Left ventricle myocardium superior (tissue), 1 donor: ENCODE results near the gene MORC4. TPM values are rescaled to one million over a fixed set of nuclear protein-coding genes. Genes with fewer than 3 reads are reported as not detected.
A peak's percentile ranks its signal among the peaks of the same experiment; 100 is the strongest.

Experiments used
- ATAC-seq: fragments of 200-7000 bp; cut with Tn5 transposase; one replicate; pipeline ENCODE4 v1.9.1; 2020; ENCODE audit warnings: mild to moderate bottlenecking, moderate library complexity
- DNase-seq: peaks from one replicate; pipeline ENCODE4 v3.0.0-alpha.2; 2020
- intact Hi-C: fragments of 100-400 bp; cut with micrococcal nuclease; formaldehyde crosslinking; loops from one replicate; pipeline ENCODE4 v1.11.0; 2022
- total RNA-seq: library from RNA; stranded (reverse); fragmentation: NEBNext Ultra II Directional; extraction: Animal tissue kit (Norgen Biotek cat#: 25700); gene quantifications from one replicate; pipeline ENCODE4 v1.2.1, GENCODE V29; 2021
- donor health status: DM: no; HTN: yes; CAD: no; lungs with severe emphysema.

The MORC4 gene
- total RNA-seq, 1 donor from 2014 or later = 2.8 TPM

DNA sequence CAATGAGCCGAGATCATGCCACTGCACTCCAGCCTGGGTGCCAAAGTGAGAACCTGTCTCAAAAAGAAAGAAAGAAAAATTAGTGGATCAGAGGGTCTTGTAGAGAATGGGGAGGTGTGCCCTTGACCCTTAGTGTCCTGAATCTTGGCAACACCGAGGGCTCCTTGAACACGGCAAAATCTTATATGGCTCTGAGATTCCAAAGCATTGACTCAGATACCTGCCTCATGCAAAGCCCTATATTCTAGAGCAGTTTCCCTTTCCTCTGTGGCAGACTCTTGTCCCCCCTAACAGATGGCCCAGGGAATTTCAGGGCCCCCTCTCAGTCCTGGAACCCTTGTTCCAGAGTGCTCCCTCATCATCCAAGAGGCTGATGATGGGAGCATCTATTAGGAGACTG, 73.0 kb downstream of the MORC4 start:
- intact Hi-C loops = no loop called here
- ATAC-seq (no peak), DNase-seq (no peak)

GRCh38 chrX:106921637-106922036, 78.4 kb downstream of the MORC4 start:
- DNase-seq (no peak), ATAC-seq (no peak)
- intact Hi-C loops = no loop called here

- intact Hi-C loops = no loop called here
- DNase-seq (no peak), ATAC-seq (no peak)
Measured at GRCh38 chrX:106919932-106920452, 80.0 kb downstream of the MORC4 start, which contains the start of gene CLDN2. Gene CLDN2, plus strand, starts transcription at chrX:106920402. Its CDS starts 7,827 bp downstream, at chrX:106928229.

- ATAC-seq (no peak), DNase-seq (no peak)
- intact Hi-C loops = no loop called here
Measured at GRCh38 chrX:106917830-106918500, 82.0 kb downstream of the MORC4 start.

GRCh38 chrX:106912864-106913263, 87.1 kb downstream of the MORC4 start:
- ATAC-seq (no peak), DNase-seq (no peak)
- intact Hi-C loops = no loop called here

DNA sequence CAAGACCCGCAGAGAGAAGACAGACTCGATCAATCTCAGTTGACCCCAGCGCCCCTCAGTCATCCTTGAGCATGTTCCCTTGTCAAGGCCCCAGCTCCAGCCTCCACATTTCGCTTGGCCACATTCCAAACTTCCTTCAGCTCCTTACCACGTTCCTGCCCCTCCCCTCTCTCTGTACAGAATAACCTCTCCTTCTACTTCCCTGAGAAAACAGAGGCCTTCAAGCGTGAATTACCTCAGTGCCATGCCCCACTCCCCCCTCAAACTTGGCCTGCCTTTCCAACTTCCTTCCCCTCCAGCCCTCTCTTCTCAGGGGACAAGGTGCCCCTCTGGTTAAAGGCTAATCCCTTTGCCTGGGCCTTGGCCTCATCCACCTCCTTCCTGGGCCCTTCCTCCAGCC, 93.7 kb downstream of the MORC4 start:
- ATAC-seq (no peak), DNase-seq (no peak)
- intact Hi-C loops = no loop called here

GRCh38 chrX:106905064-106905708, 94.8 kb downstream of the MORC4 start:
- DNase-seq = no peak
- intact Hi-C loops = no loop called here
- ATAC-seq = peak; percentile 65

DNA sequence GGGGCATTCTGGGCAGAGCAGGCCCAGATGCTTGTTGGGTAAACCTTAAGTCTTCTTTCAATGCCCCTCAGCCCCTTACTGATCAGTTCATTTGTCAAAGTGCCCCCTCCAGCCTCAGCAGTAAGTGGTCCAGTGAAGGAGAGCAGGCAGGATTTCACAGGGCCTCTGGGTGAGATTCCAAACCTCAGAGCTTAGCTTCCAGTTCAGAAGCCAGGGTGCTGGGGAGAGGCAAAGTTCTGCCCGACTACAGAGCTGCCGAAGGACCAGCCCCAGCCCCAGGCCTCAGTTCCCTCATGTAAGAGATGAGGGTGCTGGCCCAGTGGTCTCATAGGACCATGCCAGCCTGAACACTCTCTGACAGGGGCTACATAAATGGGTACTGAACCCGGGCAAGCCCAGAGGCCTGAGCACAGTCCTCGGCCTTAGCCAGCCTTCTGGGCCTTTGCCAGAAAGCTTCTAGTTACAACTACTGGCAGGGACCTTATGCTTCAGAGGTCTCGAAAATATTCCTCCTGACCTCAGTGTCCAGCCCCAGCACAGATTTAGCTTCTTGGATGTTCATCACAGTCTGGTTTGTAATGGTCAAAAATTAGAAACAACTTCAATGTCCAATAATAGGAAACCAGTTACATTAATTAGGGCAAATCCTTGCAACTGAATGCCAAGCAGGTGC, 96.0 kb downstream of the MORC4 start:
- intact Hi-C loops = no loop called here
- peak; percentile 32 for ATAC-seq

DNA sequence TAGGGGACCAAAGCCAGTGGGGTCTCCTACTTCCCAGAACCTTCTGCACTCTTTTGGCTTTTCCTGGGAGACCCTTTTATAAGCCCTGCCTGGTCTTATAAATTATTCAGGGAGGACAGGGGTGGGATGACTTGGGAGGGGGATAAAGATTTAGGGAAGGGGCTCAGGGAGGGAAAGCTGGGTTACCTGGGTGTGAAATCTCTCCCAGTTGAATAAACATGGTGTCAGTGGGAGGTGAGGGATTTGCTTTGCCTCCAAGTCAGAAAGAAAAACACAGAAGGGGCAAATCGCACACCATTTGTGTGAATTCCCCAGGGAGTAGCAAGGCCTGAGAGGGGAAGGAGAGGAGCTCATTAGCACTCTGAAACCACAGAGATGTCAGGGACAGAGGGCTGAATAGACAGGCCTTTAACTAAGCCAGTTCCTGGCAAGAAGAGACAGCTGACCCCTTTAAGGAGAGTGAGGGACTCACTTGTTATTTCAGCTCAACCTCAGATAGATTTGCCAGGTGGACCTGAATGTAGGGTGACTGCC, 96.7 kb downstream of the MORC4 start, which contains the start of gene RIPPLY1:
RIPPLY1 (minus strand) TSS at position 51 of the 534 bp plus-strand sequence. CDS start 54 bp downstream, outside the sequence.
- intact Hi-C loops = no loop called here
- no peak for DNase-seq
- no peak for ATAC-seq

More for the DNA sequence above, 96.0 kb downstream of the MORC4 start:
- no peak for DNase-seq

GRCh38 chrX:106902684-106903083, 97.3 kb downstream of the MORC4 start:
- ATAC-seq (no peak), DNase-seq (no peak)
- intact Hi-C loops = no loop called here

GRCh38 chrX:106901781-106902219, 98.2 kb downstream of the MORC4 start:
- DNase-seq (no peak), ATAC-seq (no peak)
- intact Hi-C loops = no loop called here

- ATAC-seq (no peak), DNase-seq (no peak)
- intact Hi-C loops = no loop called here
Measured at GRCh38 chrX:106901341-106901740, 98.7 kb downstream of the MORC4 start.

GRCh38 chrX:106899841-106900240, 100.2 kb downstream of the MORC4 start:
- intact Hi-C loops = no loop called here

DNA sequence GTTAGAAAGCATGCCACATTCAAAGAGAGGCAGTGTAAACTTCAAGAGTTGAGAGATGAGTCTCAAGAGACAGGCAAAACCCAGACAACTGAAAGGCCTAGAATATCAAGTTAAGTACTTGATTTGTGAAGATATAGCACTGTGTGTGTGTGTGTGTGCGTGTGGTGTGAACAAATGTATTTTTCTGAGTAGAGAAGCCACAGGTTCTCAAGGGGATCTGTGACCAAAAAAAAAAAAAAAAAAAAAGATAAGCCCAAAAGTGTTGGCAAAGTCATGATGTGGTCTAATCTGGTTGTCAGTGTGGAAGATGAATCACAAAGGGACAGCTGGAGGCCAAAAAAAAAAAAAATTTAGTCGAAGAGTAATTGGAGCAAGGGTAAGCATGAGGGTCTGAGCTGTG, 100.7 kb downstream of the MORC4 start:
- DNase-seq = no peak
- intact Hi-C loops = no loop called here
- no peak for ATAC-seq

More at GRCh38 chrX:106899841-106900240, 100.2 kb downstream of the MORC4 start:
- no peak for ATAC-seq
- no peak for DNase-seq

GRCh38 chrX:106898462-106898861, 101.5 kb downstream of the MORC4 start:
- peak; percentile 58 for ATAC-seq
- no peak for DNase-seq
- intact Hi-C loops = no loop called here

DNA sequence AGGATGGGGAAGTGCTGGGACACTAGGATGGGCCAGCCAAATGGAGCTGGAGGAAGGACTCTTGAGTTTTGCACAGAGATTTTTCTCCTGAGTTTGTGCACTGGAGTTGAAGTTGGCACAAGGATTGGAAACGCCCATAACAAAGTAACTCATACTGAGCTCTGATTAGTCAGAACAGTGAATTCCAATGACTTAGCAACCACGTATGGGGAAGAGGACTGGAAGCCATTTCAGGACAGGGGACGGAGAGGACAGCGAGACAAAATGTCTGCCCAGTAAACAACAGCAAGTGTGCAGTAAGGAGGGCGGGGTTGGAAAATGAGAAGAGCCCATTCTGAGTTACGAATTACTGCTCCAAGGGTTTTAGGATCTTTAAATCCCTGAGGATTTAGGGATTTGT, 102.8 kb downstream of the MORC4 start:
- ATAC-seq (no peak), DNase-seq (no peak)
- intact Hi-C loops = no loop called here

DNA sequence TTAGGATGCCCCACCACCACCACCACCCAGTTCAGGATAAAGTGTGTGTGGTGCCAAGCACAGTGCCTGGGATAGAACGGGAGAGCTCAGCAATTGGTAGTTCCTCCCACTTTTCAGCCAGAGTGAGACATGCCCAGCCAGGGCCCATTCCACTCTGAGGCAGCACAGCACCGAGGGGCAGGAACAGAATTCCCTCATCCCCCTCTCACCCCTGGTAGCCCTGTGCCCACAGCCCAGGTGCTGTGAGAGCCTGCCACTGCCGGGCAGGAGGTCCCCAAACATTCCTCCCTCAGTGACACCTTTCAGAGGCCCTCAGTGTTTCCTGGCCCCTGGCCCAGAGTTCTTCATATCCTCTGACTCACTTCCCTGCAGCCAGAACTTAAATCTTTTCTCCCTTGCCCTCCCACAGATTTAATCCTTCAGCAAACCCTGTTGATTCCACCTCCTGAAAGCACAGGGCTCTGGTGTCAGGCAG, 105.0 kb downstream of the MORC4 start:
- no peak for DNase-seq
- intact Hi-C loops = loop anchor here (5.0 kb wide), 1 partner anchor 57 kb away; no protein-coding TSS in a partner anchor
- ATAC-seq = peak; percentile 40

DNA sequence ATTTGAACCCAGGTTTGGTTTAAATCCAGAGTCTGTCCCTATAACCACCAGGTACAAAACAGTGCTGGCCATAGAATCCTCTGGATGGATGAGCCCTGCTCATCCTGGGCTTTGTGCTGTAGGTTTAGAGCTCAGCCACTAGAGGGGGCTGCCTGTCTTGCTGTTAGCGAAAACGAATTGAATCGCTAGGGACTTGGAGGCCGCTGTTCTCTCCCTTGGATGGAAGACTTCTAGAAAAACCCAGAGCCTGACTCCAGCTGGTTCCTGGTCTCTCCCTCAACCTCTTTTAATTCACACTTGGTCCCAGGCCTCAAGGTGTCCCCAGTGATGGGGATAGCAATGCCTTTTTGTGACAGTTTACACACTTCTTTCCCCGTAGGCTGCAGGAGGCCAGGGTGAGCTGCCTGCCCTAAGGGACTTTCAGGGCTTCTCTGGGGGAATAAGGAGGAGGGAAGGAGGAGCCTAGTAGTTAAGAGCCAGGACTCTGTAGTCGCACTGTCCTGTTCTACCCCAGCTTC, 105.6 kb downstream of the MORC4 start:
- peak; percentile 24 for DNase-seq
- peak; percentile 88 for ATAC-seq
- intact Hi-C loops = loop anchor here (5.0 kb wide), 1 partner anchor 58 kb away; no protein-coding TSS in a partner anchor
